Measurements from ENCODE around the gene FOXD4L3. TPM values are rescaled to one million over a fixed set of nuclear protein-coding genes. Genes with fewer than 3 reads are reported as not detected.
"Not testable (repeated sequence)": the region's sequence is repeated elsewhere in the genome, so short reads cannot be mapped to it uniquely, and the experiment has no call there.

The FOXD4L3 gene
- not detected for total RNA-seq

DNA sequence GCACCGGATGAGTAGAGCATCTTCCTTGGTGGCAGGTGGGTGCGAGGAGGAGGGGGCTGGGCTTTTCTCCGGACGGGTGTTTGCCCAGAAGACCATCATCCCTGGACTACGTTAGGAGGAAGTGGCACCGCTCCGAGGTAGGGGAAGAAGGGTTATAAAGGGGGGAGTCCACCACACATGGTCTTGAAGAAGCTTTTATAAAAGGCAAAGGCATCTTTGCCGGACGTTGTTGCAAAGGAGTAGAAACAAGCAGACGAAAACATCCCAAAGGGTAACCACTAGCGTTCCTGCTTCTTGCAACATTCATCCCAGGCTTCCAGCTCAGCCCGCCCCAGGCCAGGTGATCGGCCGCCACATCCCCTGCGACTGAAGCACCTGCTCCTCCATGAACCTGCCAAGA lies at the start of gene FOXD4L3:
Gene FOXD4L3 (plus strand): TSS at position 301 of the 400 bp plus-strand sequence. CDS start 85 bp downstream, at position 386.
- FAIRE-seq: not testable (repeated sequence)

DNA sequence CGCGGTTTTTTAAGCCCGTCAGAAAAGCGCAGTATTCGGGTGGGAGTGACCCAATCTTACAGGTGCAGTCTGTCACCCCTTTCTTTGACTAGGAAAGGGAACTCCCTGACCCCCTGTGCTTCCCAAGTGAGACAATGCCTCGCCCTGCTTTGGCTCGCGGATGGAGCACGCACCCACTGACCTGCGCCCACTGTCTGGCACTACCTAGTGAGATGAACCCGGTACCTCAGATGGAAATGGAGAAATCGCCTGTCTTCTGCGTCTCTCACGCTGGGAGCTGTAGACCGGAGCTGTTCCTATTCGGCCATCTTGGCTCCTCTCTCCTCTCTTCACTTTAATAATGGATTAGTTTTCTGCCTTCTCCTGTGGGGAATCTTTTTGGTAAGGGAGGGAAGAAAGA lies 21.6 kb upstream of the FOXD4L3 start:
- DNase-seq (ENCODE audit: low spot score in 2 of 2); FAIRE-seq: not testable (repeated sequence)

More for the DNA sequence above, at the start of gene FOXD4L3:
- not testable (repeated sequence) for DNase-seq (ENCODE audit: low spot score in 2 of 2)

DNA sequence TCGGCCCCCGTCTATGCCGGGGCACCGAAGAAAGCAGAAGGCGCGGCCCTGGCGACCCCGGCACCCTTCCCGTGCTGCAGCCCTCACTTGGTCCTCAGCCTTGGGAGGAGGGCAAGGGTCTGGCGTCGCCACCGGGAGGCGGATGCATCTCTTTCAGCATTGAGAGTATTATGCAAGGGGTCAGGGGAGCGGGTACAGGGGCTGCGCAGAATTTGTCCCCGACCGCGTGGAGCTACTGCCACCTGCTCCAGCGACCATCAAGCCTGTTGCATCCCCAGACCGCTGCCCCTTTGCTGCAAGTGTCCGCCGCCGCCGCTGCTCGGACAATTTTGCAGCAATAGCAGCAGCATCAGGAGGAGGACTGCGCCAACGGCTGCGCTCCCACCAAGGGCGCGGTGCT lies 1.1 kb downstream of the FOXD4L3 start:
- DNase-seq (ENCODE audit: low spot score in 2 of 2); FAIRE-seq: not testable (repeated sequence)

DNA sequence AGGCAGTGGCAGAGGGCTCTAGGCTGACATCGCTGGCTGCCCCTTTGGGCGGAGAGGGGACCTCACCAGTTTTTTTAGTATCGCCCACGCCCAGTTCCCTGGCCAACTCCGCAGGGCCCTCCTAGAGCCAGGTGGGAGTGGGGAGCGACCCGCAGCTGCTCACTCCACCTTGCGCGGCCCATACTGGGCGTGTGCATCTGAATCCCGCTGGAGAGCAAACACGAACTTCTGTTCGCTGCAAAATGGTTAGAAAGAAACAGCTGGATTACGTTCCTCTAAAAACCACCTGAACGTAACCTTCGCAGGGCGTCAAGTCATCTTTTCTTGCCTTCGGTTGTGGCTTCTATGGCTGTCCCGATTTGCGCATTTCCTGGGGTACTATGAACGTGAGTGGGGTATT lies 1.5 kb downstream of the FOXD4L3 start:
- DNase-seq (ENCODE audit: low spot score in 2 of 2); FAIRE-seq: not testable (repeated sequence)

DNA sequence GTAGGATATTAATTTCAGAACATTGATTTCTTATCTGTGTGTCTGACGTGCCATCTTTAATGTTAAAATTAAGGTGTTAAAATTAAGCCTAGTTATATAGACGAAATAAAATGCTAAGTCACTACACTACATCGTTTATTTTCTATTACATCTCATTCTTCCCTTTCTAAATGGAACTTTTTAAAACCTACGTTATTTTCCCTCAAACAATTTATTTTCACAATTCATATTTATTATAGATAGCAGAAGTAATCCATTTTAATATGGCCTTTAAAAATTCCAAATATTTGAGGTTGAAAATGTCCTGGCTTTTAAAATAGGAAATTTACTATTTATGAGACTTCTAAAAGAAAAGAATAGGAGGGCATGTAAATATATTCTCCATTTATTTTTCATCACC lies 2.1 kb downstream of the FOXD4L3 start:
- peak; percentile 71 for FAIRE-seq
- not testable (repeated sequence) for DNase-seq (ENCODE audit: low spot score in 2 of 2)

DNA sequence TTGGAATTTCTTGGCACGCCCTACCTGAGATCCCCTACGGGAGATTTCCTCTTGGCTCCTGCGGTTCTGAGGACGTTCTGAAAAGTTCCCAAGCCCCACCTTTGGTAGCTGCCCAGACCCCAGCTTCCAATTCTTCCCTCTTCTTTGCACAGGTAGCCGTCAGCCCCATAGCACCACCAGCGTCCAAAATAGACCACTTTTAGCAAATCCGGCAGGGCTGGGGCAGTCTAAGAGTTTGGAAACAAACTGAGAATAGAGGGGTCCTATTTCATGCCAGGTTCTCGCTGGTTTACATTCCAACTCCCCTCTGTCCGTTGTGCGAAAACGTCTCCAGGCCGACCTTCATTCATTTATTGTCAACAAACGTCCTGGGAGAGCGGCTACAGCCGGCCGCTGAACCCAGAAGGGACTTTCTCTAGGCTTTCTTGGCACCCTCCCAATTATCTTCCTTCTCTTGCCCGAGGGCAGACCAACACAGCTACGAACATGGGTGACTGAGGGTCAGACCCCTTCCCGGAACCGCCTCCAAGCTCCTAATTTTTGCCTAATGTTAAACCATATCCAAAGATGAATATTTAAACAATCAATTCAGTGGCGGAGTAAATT lies 3.1 kb downstream of the FOXD4L3 start:
- FAIRE-seq: not testable (repeated sequence)

DNA sequence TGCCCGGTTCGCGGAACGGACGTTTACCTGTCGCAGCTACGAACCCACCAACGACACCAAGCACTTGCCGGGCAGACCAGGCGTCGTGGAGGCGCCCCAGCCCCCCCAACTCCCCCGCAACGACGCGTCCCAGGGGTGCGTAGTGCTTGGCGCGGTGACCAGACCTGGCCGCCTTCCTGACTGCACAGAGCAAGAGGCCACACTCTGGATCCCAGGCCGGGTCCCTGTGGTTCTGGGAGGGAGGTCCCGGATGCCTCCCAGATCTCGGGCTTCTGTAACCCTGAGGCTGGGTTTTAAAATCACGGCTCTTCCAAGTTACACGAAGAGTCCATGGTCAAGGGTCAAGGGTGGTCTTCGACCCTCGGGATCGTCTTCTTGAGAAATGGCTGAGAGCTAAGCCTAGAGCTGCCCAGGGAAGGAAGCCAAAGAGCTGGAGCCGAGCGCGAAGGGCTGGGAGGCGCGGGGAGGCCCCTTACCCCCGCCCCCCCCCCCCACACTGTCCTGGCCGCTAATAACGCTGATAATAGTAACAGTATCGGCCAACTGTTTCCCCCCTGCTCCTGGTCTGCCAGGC lies 3.8 kb downstream of the FOXD4L3 start:
- FAIRE-seq; DNase-seq (ENCODE audit: low spot score in 2 of 2): not testable (repeated sequence)

More for the DNA sequence above, 3.1 kb downstream of the FOXD4L3 start:
- not testable (repeated sequence) for DNase-seq (ENCODE audit: low spot score in 2 of 2)

DNA sequence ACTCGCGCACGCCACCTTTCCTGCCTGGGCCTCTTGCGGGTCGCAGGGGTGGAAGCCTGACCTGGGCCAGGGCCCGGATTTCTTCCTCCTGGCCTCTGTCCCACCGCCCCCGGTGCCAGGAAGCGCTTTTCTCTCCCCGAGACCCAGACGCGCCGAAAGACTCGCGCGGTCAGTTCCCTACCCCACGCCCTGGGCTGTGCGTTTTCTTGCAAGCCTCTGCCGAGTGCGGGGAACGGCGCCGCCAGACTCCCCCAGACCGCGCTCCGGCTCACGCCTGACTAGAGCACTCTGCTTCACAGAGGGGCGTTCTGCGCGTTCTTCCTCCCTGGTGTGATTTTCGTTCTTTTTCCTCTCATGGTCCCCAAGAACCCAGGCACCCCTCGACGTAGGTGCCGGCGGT lies 4.5 kb downstream of the FOXD4L3 start:
- FAIRE-seq; DNase-seq (ENCODE audit: low spot score in 2 of 2): not testable (repeated sequence)

DNA sequence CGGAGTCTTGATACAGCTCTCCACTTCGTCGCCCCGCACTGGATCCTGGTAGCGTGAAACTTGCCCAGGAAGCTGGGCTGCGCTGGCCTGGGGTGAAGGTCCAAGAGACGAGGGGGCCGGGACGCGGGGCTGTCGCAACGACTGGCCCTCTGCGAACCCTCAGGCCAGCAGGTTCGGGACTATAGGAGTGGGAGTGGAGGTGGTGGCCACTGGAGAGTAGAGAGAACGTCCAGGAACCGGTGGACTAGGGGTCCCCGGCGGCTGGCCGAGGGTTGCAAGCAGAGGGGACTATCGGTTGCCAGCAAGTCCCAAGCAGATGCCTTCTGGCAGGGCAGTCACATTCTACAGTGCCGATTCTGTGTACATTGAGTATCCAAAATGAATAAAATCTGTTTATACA lies 5.0 kb downstream of the FOXD4L3 start:
- FAIRE-seq; DNase-seq (ENCODE audit: low spot score in 2 of 2): not testable (repeated sequence)

DNA sequence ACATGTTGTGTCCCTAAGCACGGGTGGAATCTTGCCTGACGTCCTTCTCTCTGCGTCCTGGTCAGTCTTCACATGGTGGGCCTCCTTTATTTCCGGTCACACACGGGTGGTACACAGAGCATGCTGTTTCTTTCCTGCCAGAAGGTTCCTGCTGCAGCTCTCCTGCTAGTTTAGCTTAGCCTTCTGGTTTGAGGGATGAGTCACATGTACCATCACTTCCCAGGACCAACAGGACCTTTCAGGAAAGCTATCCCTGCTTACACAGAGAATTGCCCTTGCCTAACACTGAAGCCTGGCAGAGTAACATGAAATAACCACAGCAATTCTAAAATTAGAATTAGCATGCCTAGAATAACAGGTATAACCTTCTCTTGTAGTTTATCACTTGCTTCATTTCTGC lies 8.5 kb downstream of the FOXD4L3 start:
- not testable (repeated sequence) for DNase-seq (ENCODE audit: low spot score in 2 of 2); FAIRE-seq

DNA sequence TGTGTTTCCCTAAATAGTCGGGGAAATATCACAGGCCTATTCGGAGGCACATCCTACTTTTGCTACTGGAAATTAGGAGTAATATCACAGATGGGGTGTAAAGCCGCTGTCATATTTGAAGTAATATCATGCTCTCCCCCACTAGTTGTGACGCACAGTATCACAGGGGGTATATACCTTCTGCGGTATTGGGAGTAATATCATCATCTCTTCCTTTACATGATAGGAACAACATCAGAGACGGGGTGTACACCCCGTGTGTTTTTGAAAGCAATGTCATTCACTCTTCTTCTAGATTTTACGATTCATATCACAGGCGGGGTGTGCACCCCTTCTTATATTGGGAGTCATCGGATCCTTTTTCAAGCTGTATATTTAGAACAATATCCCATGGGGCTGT lies 15.5 kb downstream of the FOXD4L3 start:
- not testable (repeated sequence) for FAIRE-seq; DNase-seq (ENCODE audit: low spot score in 2 of 2)

DNA sequence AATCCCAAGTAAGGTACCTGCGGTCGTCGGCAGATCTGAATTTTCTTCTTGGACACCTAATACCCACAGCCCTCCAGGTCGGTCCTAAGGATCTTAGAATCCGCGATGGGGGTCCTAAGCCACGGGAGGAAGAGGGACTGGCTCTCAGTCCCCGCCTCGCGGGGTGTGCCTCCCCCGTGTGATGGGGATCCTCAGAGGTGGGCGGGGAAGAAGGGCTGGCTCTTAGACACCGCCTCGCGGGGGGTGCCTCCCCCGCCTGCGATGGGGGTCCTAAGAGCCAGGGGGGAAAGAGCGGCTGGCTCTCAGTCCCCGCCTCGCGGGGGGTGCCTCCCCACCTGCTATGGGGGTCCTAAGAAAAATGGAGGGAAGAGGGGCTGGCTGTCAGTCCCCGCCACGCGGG lies 21.1 kb downstream of the FOXD4L3 start:
- not testable (repeated sequence) for DNase-seq (ENCODE audit: low spot score in 2 of 2); FAIRE-seq

DNA sequence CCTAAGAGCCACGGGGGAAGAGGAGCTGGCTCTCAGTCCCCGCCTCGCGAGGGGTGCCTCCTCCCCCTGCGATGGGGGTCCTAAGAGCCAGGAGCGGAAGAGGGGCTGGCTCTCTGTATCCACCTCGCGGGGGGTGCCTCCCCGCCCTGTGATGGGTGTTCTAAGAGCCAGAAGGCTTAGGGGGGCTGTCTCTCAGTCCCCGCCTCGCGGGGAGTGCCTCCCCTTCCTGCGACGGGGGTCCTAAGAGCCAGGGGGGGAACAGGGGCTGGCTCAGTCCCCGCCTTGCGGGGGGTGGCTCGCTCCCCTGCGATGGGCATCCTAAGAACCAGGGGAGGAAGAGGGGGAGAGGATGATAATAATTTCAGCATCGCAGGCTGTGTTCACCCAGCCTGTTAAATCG lies 21.9 kb downstream of the FOXD4L3 start:
- not testable (repeated sequence) for FAIRE-seq; DNase-seq (ENCODE audit: low spot score in 2 of 2)

DNA sequence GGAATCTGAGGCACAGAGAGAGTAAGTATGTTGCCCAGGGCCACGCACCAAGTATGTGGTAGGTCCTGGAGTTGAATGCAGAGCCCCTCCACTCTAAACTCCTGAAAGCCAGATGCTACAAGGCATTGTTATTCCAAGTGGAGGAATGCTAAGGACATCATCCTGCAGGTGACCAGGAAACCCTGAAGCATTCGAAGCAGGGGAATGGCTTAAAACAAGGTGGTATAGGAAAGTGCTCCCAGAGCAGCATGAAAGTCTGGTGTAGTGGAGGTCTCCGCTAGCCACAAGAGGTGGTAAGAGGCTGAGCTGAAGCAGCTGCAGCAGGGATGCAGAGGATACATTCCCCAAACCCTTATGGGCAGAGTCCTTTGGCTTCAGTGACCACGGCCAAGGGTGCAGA lies 26.4 kb downstream of the FOXD4L3 start:
- DNase-seq (ENCODE audit: low spot score in 2 of 2); FAIRE-seq: not testable (repeated sequence)

DNA sequence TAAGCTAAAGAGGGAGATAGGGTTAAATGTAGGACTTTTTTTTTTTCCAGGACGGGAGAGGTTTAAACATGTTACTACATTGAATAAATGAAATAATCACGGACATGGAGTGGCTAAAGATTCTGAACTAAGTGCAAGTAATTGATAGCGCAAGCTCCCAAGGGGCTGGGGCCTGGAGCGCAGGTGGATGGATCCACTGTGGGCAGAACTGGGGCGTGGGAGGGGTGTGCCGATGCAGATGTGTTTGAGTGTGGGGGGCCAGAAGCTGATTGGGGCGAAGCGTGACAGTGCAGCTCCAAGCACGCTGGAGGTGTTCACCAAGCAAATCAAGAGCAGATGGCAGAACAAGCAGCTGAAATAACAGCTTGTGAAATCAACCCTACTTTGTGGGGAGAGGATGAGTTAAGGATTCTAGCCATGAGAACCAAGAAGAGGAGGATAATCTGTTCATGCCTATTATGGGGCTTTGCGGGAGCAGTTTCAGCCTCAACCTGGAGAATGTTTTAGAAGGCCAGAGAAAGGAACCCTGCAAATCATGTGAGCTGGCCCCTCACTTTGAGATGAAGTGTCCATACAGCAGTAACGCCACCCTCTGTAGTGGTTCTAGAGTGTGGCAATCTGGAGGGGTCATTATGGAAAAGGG lies 28.0 kb downstream of the FOXD4L3 start:
- DNase-seq (ENCODE audit: low spot score in 2 of 2); FAIRE-seq: not testable (repeated sequence)

DNA sequence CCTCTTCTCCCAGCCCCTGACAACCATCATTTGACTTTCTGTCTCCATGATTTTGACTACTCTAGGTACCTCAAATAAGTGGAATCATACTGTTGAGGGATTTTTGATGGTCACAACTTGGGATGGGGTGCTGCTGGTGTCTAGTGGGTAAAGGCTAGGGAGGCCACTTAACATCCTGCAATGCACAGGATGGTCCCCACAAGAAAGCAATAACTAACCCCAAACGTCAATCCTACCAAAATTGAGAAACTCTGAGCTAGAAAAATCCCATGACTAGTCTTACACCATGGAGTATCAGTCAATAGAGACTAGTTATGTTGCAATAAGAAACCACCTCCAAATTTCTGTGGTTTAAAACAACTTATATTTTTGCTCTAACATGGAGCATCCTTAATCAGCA lies 29.5 kb downstream of the FOXD4L3 start:
- FAIRE-seq: not testable (repeated sequence)

DNA sequence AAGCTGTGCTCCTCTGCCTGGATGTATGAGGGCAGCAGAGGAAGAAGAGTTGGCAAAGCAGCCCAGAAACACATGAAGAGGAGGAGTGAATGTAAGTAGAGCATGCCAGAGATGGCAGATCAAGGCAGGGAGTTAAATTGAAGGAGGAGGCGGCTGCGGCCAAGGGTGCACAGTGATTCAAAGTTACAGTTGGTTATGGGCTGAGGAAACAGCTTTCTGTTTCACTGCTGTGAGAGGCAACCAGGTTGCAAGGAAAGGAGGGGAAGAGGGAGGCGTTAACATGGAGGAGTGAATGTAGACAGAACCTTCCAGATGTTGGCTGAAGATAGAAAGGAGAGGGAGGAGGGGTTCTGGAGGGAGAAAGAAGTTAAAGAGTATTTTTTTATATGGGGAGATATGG lies 33.3 kb downstream of the FOXD4L3 start:
- DNase-seq (ENCODE audit: low spot score in 2 of 2); FAIRE-seq: not testable (repeated sequence)

More for the DNA sequence above, 29.5 kb downstream of the FOXD4L3 start:
- DNase-seq (ENCODE audit: low spot score in 2 of 2): not testable (repeated sequence)

DNA sequence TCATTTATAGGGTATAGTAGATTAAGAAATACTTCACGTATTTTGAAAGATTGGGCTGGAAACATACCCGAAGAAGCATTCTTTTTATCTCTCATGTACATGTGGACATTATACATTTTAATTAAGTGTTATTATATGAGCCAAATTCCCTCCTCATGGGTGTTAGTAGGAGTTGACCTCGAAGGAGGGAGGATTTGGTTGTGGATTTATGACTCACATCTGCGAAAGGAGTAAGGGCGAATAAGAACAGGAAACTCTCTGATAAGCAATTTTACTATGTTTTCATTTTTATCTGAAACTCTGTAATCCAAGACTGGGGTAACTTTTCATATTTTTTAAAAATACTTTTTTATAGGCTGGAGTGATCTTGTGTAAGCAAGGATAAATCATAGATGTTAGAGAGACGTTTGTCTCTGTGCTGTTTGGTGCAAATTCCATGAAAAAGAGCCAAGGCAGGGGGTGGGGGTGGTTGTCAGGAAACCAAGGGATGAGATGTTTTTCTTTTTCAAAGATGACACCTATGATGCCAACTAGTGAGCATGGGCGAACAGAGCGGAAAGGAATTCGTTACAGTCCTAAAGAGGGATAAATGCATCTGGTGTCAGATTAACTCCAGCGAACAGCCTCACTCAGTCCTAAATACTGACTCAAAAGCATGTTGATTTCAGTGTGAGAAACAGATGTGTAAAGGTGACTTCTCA lies 34.1 kb downstream of the FOXD4L3 start:
- FAIRE-seq: not testable (repeated sequence)

DNA sequence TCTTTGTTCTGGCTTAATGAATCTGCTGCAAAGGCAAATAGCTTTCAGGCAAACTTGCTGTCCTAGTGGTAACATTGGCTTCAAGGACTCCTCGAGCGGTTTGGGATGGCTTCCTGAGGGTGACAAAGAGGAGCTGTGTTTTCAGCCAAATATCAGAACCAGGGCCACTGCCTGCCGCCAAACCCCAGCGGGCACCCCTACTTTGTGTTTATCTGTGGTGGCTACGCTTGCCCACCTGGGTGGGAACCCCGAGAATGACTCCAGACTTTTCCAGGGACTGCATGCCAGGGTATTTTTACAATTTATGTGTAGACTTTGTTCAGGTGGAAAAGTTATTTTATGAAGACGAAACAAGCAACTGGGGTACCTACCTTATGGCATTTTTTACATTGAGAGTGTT lies 35.3 kb downstream of the FOXD4L3 start:
- not testable (repeated sequence) for DNase-seq (ENCODE audit: low spot score in 2 of 2); FAIRE-seq

More for the DNA sequence above, 34.1 kb downstream of the FOXD4L3 start:
- not testable (repeated sequence) for DNase-seq (ENCODE audit: low spot score in 2 of 2)

DNA sequence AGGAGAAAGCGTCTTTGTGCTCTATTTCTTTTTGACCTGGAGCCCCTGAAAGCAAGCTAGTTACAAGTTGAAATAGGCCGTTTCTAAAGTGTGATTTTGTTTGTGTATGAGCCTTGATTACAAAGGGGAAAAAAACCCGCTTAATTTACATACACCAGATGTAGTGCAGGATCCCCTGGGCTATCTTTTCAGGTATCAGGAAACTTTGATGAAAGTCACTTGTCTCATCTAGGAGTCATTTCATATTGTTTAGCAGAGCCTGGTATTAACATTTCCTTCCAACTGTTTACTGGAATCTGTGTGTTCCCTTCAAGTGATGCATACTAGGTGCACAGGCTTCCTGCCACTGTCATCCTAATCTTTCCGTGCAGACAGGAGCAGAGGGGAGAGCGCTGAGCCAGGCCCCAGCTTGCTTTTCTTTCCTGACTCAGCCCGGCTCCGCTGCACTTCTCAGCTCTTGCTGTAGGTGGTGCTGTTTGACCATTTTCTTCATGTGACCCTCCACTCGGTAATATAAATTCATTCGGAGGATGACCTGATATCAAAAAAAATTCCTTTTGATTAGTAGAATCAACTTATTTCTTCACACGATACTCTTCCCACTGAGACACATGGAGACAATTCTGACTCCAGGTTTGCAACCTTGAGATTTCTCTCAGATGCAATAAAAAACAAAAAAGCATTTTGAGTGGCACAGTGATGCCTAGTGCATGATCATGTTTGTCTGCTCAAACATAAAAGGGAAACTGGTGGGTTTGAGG lies 39.8 kb downstream of the FOXD4L3 start:
- not testable (repeated sequence) for DNase-seq (ENCODE audit: low spot score in 2 of 2); FAIRE-seq

All from frontal cortex (tissue), 4 donors.